HG02798 (cell line): Measurements from ENCODE around the gene SLC10A3.
A peak's percentile ranks its signal among the peaks of the same experiment; 100 is the strongest.
"Not testable (repeated sequence)": the region's sequence is repeated elsewhere in the genome, so short reads cannot be mapped to it uniquely, and the experiment has no call there.

Experiments used
- ATAC-seq: cut with Tn5 transposase; IDR thresholded peaks from one replicate; pipeline ENCODE4 v1.9.1; 2021; ENCODE audit warnings: mild to moderate bottlenecking; ENCODE audit not compliant: unreplicated experiment, poor library complexity

Gene SLC10A3

DNA sequence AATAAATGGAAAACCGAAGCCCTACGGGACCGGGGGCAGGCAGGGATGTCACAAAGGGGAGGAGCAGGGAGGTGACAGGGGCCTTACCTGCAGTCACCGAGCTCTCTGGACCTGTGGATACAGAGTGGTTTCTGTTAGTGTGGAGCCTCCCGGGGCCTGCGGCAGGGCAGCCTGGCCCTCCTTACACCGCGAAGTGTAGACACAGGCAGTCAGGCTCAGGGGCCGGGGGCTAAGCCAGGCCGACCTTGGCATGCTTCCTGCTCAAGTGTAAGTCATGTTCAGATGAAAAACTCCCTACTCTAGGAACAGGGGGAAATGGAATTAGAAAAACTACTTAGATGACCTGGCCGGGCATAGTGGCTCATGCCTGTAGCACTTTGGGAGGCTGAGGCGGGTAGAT, 21.3 kb upstream of the SLC10A3 start:
- no peak for ATAC-seq

DNA sequence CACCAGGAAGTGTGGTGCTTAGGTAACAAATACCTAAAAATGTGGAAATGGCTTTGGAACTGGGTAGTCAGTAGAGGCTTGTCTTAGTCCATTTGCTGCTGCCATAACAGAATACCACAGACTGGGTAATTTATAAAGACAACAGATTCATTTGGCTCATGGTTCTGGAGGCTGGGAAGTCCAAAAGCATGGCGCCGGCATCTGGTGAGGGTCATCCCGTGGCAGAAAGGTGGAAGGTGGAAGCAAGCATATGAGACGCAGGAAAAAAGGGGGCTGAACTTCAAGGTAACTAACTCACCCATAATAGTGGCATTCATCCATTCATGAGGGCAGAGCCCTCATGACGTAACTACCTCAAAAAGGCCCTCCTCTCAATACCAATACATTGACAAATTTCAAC, 19.0 kb upstream of the SLC10A3 start:
- no peak for ATAC-seq

DNA sequence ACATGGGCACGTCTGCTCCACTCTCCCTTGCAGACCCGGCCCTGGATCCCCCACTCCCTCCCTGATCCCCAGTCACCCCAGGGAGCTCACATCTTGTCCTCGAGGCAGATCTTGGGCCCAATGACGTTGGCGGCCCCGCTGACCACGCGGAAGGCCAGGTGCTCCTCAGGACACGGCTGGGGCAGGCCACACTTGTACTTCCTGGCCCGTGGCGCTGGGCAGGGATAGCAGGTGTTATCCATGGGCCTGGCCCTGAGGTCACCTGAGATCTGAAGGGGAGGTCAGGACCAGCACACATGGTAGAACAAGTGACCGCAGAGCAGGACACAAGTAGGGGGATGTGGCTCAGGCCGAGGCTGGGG, 17.9 kb upstream of the SLC10A3 start:
- ATAC-seq, result no peak

DNA sequence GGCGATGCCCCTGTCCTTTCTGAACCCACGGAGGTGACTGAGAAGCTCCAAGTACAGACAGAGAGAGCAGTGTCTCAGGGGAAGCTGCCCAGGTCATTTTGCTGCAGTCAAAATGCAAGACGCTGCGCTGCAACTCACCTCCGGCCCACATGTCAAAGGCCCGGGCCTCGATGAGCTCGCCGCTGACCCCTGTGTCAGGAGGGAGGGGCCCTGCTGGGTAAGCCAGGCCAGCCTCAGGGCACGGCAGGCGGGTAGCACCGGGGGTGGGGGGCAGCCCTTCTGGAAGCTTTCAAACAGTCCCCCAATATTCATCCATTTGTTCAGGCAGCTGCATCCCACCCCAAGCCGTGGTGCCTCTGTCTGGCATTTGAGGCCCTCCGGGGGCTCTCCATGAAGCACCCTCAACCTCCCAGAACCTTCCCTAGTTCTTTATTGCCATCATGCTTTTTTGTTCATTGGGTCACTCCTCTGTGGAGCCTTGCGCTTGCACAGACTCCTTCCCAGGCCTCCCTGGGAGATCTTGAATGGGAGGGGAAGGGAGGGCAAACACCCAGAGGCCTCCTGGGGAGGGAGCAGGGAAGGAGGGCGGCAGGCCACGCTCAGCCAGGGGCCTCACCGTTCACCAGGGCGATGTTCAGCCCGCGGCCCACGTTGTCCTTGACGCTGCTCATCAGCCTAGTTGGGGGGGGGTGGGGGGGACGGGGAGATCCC, 17.4 kb upstream of the SLC10A3 start:
- ATAC-seq, result no peak

DNA sequence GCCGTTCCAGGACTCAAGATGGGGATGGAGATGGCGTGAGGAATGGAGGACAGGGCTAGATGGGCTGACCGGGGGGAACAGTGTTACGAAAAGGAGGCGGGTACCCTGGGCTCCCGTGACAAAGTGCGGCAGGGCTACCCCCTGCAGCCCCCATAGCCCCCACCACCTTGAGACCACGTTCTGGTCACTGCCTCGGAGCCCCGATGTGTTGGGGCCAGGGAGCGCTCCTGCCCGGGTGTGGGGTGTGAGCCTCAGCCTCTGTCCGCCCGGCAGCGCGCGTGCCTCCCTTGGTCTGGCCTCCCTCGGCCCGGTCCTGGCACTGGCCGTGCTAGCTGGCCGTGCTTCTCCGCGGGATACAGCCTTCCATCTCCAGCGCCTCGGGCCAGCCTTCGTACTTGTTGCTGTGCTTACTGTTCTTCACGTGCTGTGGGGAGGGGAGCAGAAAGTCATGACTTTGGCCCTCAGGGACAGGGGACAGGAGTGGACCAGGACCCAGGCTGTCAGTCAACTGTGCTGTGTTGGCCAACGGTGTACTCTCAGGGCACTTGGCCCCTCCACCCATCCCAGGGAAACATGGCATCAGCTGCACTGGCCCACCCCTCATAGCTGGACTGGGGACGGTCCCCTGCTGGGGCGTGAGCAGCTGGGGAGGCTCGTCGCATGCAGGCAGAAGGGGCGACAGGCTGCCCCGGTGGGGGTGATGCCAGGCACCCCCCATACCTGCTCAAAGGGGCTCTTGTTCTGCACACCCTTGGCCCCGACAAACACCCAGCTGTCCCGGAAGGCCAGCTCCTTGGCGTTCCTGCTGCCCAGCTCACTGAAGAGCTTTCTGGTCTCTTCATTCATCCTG, 16.3 kb upstream of the SLC10A3 start:
- no peak for ATAC-seq

DNA sequence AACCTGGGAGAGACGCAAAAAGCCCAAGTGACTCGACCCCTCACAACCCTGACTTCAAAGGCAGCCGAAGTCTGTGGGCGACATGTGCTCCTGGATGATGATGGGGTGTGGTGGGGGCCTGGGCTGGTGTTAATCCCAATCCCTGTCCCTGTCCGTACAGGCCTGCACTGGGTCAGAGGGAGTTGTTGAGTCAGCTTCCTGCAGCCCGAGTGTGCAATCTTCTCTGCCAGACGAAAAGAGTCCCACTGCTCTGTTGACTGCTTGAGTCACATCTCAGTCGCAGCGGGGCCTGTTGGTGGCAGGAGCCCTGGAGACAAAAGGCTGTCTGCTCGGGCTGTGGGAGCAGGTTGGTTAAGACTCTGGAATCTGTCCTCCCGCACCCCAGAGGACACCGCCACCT, 15.3 kb upstream of the SLC10A3 start:
- no peak for ATAC-seq

DNA sequence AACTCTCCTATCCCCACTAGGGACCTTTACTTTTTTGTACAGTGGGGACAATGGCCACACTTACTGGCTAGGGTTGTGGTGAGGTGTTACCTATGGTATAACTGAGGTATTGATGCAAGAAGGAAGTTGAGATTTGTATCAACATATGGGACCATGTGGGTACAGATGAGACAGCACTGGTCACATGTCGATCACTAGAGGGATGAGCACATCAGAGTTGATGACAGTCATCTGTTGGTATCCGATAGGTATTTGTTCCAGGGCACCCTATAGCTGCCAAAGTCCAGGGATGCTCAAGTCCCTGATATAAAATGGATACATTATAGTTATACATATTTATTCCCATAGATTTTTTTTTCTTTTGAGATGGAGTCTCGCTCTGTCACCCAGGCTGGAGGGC, 12.6 kb upstream of the SLC10A3 start:
- no peak for ATAC-seq

DNA sequence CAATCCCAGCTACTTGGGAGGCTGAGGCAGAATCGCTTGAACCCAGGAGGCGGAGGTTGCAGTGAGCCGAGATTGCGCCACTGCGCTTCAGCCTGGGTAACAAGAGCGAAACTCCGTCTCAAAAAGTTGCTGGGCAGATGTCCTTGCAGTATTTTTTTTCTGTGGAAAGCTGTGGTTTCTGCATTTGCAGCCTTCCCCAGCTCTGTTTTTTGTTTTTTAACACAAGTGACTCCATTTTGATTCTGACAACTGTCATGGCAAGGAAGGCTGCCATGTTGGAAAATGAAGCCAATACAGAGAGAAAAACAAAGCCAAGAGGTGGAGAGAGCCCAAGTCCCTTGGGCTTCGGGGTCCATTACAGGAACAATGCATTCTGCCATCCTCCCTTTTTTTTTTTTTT, 11.7 kb upstream of the SLC10A3 start:
- ATAC-seq, result no peak

DNA sequence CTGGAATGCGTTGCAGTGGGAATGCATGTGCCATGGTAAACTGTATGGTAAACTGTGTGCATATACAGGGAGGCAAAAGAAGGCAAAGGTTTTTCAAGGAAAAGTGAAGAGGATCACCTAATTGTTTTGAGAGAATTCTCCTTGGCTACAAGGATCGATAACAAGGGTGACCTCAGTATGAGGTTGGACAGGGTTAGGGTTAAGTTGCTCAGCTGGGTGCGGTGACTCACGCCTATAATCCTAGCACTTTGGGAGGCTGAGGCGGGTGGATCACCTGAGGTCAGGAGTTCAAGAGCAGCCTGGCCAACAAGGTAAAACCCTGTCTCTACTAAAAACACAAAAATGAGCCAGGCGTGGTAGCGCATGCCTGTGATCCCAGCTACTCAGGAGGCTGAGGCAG, 11.0 kb upstream of the SLC10A3 start:
- not testable (repeated sequence) for ATAC-seq

DNA sequence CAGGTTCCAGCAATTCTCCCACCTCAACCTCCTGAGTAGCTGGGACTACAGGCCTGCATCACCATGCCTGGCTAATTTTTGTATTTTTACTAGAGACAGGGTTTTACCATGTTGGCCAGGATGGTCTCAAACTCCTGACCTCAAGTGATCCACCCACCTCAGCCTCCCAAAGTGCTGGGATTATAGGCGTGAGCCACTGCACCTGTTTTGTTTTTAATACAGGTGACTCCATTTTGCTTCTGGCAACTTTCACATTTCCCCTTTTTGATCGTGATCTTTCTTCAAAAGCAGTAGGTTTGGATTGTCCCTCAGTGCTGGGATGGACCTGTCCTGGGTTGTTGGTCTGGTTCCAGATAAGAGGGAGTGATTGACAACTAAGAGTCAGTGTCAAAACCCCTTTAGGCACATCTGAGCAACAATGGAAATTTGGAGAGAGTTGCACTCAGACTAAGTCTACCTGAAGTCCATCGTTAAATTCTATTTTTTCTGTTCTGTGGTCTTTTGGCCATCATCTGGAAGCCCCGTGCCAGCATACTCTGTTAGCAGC, 6.2 kb upstream of the SLC10A3 start:
- not testable (repeated sequence) for ATAC-seq

DNA sequence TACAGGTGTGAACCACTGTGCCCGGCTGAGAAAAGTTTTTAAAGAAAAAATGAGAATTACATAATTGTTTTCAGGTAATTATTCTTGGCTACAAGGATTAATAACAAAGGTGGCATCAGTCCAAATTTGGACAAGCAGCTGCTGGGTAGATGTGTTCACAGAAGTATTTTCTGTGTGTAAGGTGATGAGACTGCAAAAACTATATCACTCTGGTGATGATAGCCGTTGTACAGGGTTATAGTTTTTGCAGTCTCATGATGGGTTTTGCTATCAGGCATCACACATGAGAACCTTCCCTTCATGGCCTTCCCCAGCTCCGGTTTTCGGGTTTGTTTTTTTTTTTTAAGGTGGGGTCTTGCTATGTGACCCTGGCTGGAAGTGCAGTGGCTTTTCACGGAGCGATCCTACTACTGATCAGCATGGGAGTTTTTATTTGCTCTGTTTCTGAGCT, 5.1 kb upstream of the SLC10A3 start:
- no peak for ATAC-seq

DNA sequence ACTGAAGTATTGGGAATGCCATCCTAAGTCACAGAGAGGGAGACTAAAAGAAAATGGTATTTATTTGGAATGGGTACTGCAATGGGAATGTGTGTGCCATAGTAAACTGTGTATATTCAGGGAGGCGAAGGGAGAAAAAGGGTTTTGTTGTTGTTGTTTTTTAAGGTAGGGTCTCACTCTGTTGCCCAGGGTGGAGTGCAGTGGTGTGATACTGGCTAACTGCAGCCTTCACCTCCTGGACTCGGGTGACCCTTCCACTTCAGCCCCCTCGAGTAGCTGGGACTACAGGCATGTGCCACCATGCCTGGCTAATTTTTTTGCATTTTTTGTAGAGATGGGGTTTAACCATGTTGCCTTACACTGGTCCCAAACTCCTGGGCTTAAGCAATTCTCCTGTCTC, 4.3 kb upstream of the SLC10A3 start:
- ATAC-seq, result no peak

DNA sequence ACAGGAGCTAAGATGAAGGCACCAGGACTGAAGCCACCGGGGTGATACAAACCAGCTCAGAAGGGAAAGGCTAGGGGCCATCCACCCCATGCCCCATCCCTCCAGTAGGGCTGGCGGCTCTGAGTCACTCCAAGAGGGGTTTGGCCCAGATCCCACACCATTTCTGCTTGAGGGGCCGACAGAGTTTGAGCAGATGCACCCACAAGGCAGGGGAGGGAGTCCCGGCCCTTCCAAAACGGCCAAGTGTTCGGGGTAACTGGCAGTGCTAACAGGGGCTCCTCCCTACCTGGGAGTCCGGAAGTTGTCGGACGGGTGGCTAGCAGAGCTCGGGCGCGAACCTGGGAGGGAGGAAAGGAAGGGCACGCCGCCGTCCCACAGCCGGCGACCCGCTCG, 412 bp downstream of the SLC10A3 start:
- peak; percentile 24 for ATAC-seq

DNA sequence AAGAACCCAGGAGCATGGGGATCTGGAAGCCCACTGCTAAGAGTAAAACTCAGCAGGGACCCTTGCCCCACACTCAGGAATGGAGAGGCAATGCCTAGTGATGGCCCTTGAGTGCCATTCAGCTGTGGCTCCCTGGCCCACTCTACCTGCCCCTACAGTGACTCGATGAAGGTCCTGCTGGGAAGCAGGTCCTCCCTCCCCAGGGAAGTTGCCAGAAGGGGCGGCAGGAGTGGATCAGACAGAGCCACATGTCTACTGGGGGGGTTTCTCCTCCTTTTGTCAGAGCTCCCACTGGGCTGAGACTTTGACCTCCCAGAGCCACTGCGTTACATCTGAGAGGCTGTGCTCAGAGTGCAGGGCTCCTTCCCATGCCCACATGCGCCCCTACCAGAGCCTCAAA, 1.2 kb downstream of the SLC10A3 start:
- ATAC-seq, result no peak

DNA sequence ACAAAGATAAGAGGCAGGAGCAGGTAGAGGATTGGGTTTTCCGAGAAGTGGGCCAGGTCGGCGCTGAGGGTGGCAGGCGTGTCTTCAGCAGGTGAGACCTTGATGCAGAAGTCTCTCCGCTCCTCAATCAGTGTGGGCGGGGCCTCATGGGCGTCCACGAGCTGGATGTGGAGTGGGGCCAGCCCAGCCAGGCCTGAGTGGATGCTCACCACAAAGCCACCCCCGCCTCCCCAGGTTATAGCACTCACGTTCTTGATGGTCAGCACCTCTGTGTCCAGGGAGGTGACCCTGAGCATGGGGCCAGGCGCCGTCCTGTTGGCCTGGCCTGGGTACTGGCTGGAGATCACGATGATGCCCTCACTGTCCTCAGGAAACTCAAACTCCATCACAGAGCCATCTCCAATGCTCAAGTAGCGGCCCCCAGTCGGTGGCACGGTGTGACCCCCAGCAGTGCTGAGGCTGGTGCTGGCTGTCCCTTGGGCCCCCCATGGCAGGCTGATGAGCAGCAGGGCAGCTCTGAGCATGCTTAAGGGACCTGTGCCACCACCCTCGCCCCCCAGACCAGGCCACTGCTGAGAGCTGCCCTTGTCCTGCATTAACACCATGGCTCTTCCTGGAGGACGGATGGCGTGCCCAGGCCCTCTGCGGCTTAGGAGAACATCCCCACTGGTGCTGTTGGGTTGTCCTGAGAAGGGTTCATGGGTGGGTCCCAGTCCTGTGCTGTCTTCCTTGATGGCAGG, 1.9 kb downstream of the SLC10A3 start:
- ATAC-seq, result no peak

DNA sequence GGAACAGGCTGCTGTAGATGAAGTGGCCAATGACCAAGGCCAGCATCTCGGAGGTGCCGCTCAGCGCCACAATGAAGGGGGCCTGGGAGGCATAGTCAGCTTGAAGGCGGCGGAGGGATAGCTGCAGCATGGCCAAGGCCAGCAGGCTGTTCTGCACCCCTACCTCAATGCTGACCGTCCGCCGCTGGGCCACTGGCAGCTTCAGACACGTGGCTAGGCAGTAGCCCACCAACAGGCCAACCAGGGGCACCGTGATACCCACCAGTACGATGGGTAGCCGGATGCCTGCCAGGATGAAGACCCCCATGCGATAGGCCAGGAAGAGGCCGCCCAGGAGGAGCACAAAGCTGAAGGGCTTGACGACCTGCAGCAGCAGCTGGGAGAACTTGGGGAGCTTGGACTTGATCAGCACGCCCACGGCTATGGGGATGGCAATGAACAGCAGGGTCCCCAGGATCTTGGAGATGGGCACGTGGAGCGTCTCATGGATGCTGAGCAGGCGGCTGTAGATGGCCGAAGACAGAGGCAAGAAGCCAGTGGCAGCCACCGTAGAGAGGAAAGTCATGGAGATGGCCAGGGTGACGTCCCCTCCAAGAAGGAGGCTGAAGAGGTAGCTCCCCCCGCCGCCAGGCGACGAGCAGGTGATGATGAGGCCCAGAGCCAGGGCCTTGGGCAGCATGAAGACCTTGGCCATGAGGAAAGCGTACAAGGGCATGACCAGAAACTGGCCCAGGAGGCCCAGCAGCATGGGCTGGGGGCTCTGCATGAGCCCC, 2.7 kb downstream of the SLC10A3 start:
- ATAC-seq, result no peak

DNA sequence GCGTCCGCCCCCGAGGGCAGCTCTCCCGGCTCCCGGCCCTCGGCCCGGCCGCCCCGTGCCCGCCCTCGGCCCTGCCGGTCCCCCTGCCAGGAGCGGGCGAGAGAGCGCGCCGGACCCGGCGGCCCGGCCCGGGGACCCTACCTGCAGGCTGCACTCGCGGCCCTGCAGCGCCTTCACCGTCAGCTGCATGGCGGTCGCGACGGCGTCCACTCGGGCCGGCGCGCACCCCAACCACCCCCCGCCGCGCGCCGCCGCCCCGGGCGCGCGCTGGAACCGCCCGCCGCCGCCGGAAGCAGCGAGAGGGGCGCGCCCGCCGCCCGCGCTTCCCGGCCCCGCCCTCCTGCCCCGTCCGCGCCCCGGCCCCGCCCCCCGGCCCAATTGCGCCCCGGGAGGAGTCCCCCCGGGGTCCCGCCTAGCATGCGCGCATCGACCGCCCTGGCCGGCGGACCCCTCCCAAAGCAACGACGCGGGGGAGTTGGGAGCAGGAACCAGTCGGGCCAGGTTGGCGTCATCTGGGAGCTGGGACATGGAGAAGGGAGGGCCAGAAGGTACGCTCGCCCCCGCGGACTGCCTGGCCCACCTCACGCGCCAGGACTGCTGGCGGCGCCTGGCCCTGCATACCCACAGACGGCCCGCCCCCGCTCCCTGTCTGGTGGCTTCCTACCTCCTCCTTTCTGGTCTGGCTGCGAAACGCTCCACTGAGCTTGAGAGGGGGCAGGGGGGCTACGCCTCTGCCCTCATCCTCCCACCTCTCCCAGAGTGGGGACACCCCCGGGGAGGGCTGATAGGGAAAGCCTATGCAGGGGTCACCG, 3.8 kb downstream of the SLC10A3 start, which contains the start of gene UBL4A:
Gene UBL4A, minus strand, starts transcription at position 220 of the 812 bp plus-strand sequence. Its CDS starts 31 bp downstream, at position 189.
- peak; percentile 45 for ATAC-seq

DNA sequence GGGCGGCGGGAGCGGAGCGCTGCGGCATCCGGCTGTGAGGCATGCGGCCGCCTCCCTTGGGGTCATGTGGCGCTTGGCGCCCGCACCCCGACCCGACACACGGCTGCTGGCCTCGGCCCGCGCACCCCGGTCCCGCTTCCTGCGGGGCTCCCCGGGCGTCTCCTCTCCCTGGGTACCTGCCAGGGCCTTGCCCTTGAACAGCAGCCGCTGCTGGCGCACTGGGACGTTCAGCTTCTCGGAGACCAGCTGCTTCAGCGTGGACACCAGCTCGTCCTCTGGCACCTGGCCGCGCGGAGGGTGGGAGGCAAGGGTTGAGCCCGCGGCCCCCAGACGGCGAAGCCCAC, 4.4 kb downstream of the SLC10A3 start:
- ATAC-seq, result no peak
